NB4 (cell line): ENCODE results near the gene KIRREL3.

Source experiments
- MAX ChIP-seq: IDR thresholded peaks from 2 replicates; pipeline ENCODE4 v1.6.1; 2011; ENCODE audit warnings: low read depth, low read length
- POLR2A ChIP-seq: IDR thresholded peaks from 2 replicates; pipeline ENCODE4 v1.6.1; 2011; ENCODE audit warnings: mild to moderate bottlenecking; ENCODE audit not compliant: insufficient read length; ENCODE audit errors: extremely low read depth

GRCh38 chr11:126512251-126512650, 488.3 kb downstream of the KIRREL3 start:
- TF ChIP-seq POLR2A (no peak), MAX (no peak)
